HEK293 (cell line): Measurements from ENCODE around the gene PRM1.

Source experiments
- CTCF ChIA-PET: fragments of 350-600 bp; formaldehyde crosslinking; extraction: SDS; loops from one replicate; lab custom pipeline; 2021; ENCODE audit warnings: antibody characterized with exemption; lab: Yijun Ruan, JAX
- POLR2A ChIA-PET: fragments of 300-600 bp; formaldehyde crosslinking; extraction: SDS; loops from one replicate; lab custom pipeline; 2020; ENCODE audit warnings: antibody characterized with exemption, inconsistent platforms; lab: Yijun Ruan, JAX
- H3K27ac ChIP-seq: fragments of 200-500 bp; sonication (Bioruptor generic); 2 replicates; pipeline ENCODE4 v1.5.1; 2014; ENCODE audit warnings: low read depth, low read length, control low read depth, inconsistent platforms; ENCODE audit errors: extremely low read depth
- H3K36me3 ChIP-seq, 2 experiments: fragments of 200-500 bp in 1 of 2; sonication (Bioruptor generic) in 1 of 2; 1 replicate in 1 of 2; 2 replicates in 1 of 2; pipeline ENCODE4 v1.5.1; 2014 to 2017; ENCODE audit warnings: inconsistent platforms in 2 of 2, low read length in 2 of 2; ENCODE audit not compliant: control insufficient read depth in 2 of 2, insufficient read depth in 1 of 2
- H3K4me1 ChIP-seq: fragments of 200-500 bp; sonication (Bioruptor generic); 2 replicates; pipeline ENCODE4 v1.5.1; 2014; ENCODE audit warnings: mild to moderate bottlenecking, low read length, inconsistent platforms; ENCODE audit not compliant: control insufficient read depth, insufficient read depth
- H3K4me3 ChIP-seq: 2 replicates; pipeline ENCODE4 v1.5.1; 2011; ENCODE audit warnings: low read depth, mild to moderate bottlenecking, control low read depth, low read length, moderate library complexity
- H3K9me3 ChIP-seq: fragments of 200-500 bp; sonication (Bioruptor generic); 2 replicates; pipeline ENCODE4 v1.5.1; 2014; ENCODE audit warnings: low read depth, low read length, inconsistent platforms; ENCODE audit not compliant: control insufficient read depth, insufficient read depth
- KLF9 ChIP-seq: fragments of 450-650 bp; formaldehyde crosslinking; IDR thresholded peaks from 2 replicates; pipeline ENCODE4 v1.5.1; 2016; ENCODE audit warnings: missing biosample characterization, missing genetic modification characterization, low read depth
- REST ChIP-seq: fragments of 450-650 bp; formaldehyde crosslinking; IDR thresholded peaks from 2 replicates; pipeline ENCODE4 v1.5.1; 2016; ENCODE audit warnings: missing biosample characterization, missing genetic modification characterization
- SP2 ChIP-seq: fragments of 450-650 bp; formaldehyde crosslinking; IDR thresholded peaks from 2 replicates; pipeline ENCODE4 v1.5.1; 2016; ENCODE audit warnings: missing biosample characterization, missing genetic modification characterization
- ZBTB44 ChIP-seq: fragments of 450-650 bp; IDR thresholded peaks from 2 replicates; pipeline ENCODE4 v1.5.1; 2018; ENCODE audit warnings: missing biosample characterization, mild to moderate bottlenecking, missing genetic modification characterization
- ZBTB48 ChIP-seq: fragments of 450-650 bp; formaldehyde crosslinking; IDR thresholded peaks from 2 replicates; pipeline ENCODE4 v1.5.1; 2016; ENCODE audit warnings: missing biosample characterization, missing genetic modification characterization
- ZNF138 ChIP-seq: fragments of 450-650 bp; formaldehyde crosslinking; IDR thresholded peaks from 2 replicates; pipeline ENCODE4 v1.5.1; 2016; ENCODE audit warnings: missing biosample characterization, missing genetic modification characterization, borderline replicate concordance
- ZNF248 ChIP-seq: fragments of 450-650 bp; formaldehyde crosslinking; IDR thresholded peaks from 2 replicates; pipeline ENCODE4 v1.5.1; 2017; ENCODE audit warnings: missing biosample characterization, missing genetic modification characterization
- ZNF302 ChIP-seq: fragments of 450-650 bp; formaldehyde crosslinking; IDR thresholded peaks from 2 replicates; pipeline ENCODE4 v1.5.1; 2016; ENCODE audit warnings: missing biosample characterization, missing genetic modification characterization, low read depth
- ZNF324 ChIP-seq: fragments of 450-650 bp; formaldehyde crosslinking; IDR thresholded peaks from 2 replicates; pipeline ENCODE4 v1.5.1; 2016; ENCODE audit warnings: missing biosample characterization, missing genetic modification characterization
- ZNF354C ChIP-seq: fragments of 450-650 bp; formaldehyde crosslinking; IDR thresholded peaks from 2 replicates; pipeline ENCODE4 v1.5.1; 2016; ENCODE audit warnings: missing biosample characterization, missing genetic modification characterization, low read depth, borderline replicate concordance
- ZNF366 ChIP-seq: fragments of 450-650 bp; formaldehyde crosslinking; conservative IDR thresholded peaks from 2 replicates; pipeline ENCODE4 v1.5.1; 2016; ENCODE audit warnings: missing biosample characterization, missing genetic modification characterization
- ZNF391 ChIP-seq: fragments of 450-650 bp; formaldehyde crosslinking; IDR thresholded peaks from 2 replicates; pipeline ENCODE4 v1.5.1; 2016; ENCODE audit warnings: low read depth, missing biosample characterization, missing genetic modification characterization, borderline replicate concordance
- ZNF530 ChIP-seq: fragments of 450-650 bp; formaldehyde crosslinking; IDR thresholded peaks from 2 replicates; pipeline ENCODE4 v1.5.1; 2016; ENCODE audit warnings: low read depth, missing biosample characterization, missing genetic modification characterization
- ZNF580 ChIP-seq: fragments of 450-650 bp; formaldehyde crosslinking; IDR thresholded peaks from 2 replicates; pipeline ENCODE4 v1.5.1; 2016; ENCODE audit warnings: missing biosample characterization, missing genetic modification characterization
- ZNF600 ChIP-seq: fragments of 450-650 bp; formaldehyde crosslinking; IDR thresholded peaks from 2 replicates; pipeline ENCODE4 v1.5.1; 2016; ENCODE audit warnings: missing biosample characterization, missing genetic modification characterization
- ZNF670 ChIP-seq: fragments of 450-650 bp; formaldehyde crosslinking; IDR thresholded peaks from 2 replicates; pipeline ENCODE4 v1.5.1; 2016; ENCODE audit warnings: missing biosample characterization, missing genetic modification characterization, low read depth
- ZNF692 ChIP-seq: fragments of 450-650 bp; formaldehyde crosslinking; IDR thresholded peaks from 2 replicates; pipeline ENCODE4 v1.5.1; 2016; ENCODE audit warnings: missing biosample characterization, missing genetic modification characterization
- ZNF776 ChIP-seq: fragments of 450-650 bp; formaldehyde crosslinking; IDR thresholded peaks from 2 replicates; pipeline ENCODE4 v1.5.0; 2017; ENCODE audit warnings: missing biosample characterization, missing genetic modification characterization, borderline replicate concordance
- ZNF791 ChIP-seq: fragments of 450-650 bp; formaldehyde crosslinking; IDR thresholded peaks from 2 replicates; pipeline ENCODE4 v1.5.1; 2016; ENCODE audit warnings: missing biosample characterization, missing genetic modification characterization

The PRM1 gene

GRCh38 chr16:11240636-11241473 lies 40.3 kb downstream of the PRM1 start:
- TF ChIP-seq ZNF354C (tag by site-specific recombination) = no peak
- no peak for TF ChIP-seq REST (tag by site-specific recombination)
- no peak for TF ChIP-seq KLF9 (tag by site-specific recombination)
- no peak for TF ChIP-seq ZNF580
- TF ChIP-seq ZBTB48 (tag by site-specific recombination) = no peak
- TF ChIP-seq ZNF776 (tag by site-specific recombination) = no peak
- no peak for TF ChIP-seq ZNF391 (tag by site-specific recombination)
- no peak for TF ChIP-seq ZNF600 (tag by site-specific recombination)
- TF ChIP-seq ZNF248 (tag by site-specific recombination) = no peak
- TF ChIP-seq ZBTB44 (tag by site-specific recombination) = no peak
- no peak for TF ChIP-seq ZNF324 (tag by site-specific recombination)
- no peak for TF ChIP-seq SP2 (tag by site-specific recombination)
- no peak for TF ChIP-seq ZNF530
- TF ChIP-seq ZNF670 (tag by site-specific recombination) = no peak
- TF ChIP-seq ZNF366 (tag by site-specific recombination) = no peak
- TF ChIP-seq ZNF138 (tag by site-specific recombination) = no peak
- no peak for TF ChIP-seq ZNF302 (tag by site-specific recombination)
- TF ChIP-seq ZNF692 (tag by site-specific recombination) = no peak
- TF ChIP-seq ZNF791 (tag by site-specific recombination) = no peak
- TF ChIP-seq, all 188 proteins: peak for 0
- no peak overlapping the region for H3K27ac ChIP-seq
- H3K4me1 ChIP-seq = no peaks in the 10 kb centered on the region
- H3K9me3 ChIP-seq = no peaks in the 10 kb centered on the region
- H3K36me3 ChIP-seq = no peaks in the 10 kb centered on the region
- ChIA-PET POLR2A (no interaction called here), CTCF (interaction anchor here (0.6 kb wide), 2 partner anchors 210 to 475 kb away, joined by 4 read pairs; no protein-coding TSS in a partner anchor)
- H3K4me3 ChIP-seq = no peak overlapping the region
